Right forelimb (tissue), 1 donor: ENCODE results near the gene MEPE.

Experiments used
- DNase-seq: peaks from one replicate; pipeline ENCODE4 v3.0.0-alpha.2; 2018

MEPE gene, protein sequence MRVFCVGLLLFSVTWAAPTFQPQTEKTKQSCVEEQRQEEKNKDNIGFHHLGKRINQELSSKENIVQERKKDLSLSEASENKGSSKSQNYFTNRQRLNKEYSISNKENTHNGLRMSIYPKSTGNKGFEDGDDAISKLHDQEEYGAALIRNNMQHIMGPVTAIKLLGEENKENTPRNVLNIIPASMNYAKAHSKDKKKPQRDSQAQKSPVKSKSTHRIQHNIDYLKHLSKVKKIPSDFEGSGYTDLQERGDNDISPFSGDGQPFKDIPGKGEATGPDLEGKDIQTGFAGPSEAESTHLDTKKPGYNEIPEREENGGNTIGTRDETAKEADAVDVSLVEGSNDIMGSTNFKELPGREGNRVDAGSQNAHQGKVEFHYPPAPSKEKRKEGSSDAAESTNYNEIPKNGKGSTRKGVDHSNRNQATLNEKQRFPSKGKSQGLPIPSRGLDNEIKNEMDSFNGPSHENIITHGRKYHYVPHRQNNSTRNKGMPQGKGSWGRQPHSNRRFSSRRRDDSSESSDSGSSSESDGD

DNA sequence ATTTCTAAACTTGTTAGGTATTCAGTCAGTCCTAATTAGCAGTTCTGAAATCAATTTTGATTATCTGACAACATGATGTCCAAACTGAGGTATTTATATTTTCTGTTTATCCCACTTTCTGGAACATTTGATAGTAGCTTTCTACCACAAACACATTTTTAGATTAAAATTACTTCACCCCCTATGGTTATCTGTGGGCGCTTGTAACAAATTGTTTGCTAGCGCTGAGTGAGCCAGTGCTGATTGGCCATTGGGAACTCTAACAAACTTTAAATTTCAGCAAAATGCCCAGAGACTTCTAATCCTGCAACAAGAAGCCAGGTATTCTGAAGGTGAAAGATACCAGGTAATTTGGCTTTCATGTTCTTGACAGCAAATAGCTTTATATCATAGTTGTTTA is at the start of gene MEPE:
TSS of gene MEPE (plus strand) at position 301 of the 400 bp plus-strand sequence. CDS start 1,746 bp downstream, outside the sequence.
- DNase-seq, result no peak

DNA sequence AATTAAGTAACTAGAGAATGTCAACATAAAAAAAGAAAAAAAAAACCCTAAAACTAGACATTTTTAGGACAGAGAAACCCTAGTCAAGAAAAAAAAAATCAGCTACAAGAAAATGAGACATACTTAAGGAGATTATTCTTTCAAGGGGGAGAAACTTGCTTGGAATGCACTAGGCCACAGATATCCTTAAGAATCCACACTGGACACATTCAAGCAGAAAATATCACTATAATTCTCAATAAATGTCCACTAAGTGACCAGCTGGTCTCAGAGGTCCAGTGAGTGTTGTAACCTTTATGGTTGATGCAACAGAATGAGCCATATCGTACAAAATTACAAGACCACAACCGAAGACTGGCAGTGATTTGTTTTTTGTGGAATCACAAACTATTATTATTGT is 49.0 kb upstream of the MEPE start:
- DNase-seq, result no peak

DNA sequence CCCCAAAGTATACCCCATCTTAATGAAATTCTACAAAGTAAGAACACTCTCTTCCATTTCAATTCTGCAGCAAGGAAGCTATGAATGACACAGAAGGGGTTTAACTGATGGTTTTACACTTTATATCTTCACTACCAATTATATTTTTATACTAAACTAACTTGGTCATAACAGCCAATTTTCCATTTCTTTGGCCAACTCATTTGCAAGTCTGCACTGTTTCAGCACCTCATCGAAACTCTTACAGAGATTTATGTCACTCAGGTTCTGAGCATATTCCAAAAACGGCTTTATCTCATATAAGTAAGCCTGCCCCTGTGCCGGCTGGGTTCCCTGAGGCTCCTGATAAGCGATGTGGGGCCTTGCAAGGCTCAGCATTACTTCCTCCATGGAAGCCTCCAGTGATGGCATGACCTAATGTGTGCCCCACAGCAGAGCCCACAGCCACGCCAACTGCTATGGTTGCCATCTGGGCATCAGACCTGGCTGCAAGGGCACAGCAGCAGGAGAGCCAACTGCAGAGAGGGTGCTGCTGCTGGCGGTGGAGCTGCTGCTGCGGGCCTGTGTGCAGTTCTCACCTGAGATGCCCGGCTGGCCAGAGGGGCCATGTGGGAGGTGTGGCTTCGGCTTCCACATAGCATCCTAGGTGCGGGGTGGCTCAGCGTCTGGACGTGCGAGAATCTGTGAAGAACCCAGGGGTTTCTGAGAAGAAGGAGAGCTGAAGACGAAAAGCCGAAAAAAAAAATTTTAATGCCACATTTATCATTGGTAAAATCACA is 46.8 kb upstream of the MEPE start:
- no peak for DNase-seq

DNA sequence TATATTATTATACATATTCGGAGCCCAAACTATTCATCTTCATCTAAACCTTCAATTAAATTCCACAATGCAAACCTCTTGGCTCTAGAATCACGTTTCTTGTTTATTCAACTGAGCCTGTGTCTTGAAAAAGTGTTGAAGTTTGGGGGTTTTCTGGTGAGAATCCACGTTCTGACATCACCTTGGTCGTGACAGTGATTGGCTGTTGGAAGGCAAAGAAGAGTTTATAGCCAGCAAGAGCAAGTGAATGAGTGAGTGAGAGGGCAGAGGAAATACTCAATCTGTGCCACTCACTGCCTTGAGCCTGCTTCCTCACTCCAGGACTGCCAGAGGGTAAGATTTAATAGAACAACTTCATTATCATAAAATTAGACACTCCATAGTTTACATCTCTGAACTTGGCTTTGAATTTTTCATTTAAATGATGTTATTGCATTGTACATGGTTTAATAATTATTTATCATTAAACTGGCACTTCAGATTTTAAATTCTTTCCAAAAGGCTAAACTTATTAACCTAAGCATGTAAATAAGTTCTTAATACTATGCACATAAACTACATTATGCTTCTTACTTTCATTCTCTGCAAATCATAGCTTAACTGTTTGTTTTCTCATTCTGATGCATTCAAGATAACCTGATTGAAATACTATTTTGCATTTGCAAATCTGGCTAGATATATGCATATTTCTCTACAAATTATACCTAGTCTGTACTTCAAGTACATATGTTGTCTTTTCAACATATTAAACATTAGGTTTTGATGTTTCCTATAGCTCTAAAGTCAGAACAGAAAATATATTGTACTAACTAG is 33.3 kb upstream of the MEPE start, which contains the start of gene IBSP:
TSS of gene IBSP (plus strand) at position 254 of the 813 bp plus-strand sequence. CDS start 2,808 bp downstream, outside the sequence.
- no peak for DNase-seq

DNA sequence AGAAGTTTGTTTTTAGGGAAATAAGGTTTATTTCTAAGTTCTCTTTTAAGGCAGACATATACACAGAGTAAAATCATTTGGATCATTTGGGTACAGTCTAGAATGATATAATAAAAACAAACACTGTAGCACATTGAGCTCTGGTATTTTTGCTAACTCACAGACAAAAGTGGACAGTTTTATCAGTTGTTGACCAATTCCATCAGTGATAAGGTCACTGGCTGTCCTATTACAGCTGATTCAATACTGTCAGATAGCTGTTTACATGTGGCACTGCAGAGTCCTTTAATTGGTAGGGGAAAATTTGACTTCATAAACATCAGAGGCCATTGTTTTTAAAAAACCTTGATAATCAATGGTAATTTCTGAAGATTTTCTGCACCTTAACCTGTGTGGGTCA is 29.9 kb upstream of the MEPE start:
- no peak for DNase-seq

DNA sequence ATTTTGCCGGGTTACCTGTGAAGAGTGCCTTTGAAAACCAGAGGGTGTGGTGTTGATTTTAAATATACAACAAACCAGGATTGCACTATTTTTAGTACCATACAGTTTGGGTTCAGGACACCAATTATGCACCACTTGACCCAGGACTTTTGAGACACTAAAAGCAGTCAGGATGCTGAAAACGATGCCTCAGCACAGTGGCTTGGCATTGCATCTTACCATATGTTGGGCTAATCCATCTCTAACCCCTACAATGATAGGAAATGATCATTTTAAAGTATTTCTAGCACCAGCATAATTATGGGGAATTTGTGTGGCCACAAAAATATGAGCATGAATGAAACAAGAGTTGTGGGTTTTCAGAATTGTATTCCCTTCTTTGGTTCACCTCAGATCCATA is 29.3 kb upstream of the MEPE start:
- no peak for DNase-seq

DNA sequence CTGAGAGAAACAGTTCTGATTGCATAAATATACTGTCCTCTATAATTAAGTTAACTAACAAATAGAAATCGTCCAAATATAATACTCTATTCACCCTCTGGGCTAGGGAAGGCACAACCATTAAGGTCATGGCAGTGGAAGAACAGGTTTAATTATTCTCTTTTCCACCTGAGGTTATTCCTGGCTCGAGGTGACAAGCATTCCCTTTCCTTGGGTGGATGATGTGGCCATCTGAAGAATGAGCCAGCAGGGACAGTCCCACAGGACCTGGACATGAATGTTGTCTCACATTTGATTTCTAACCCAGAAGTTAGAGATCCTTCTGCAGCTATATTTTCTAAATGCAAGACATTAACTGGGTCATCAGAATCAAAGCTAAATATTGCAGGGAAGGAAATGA is 27.9 kb upstream of the MEPE start:
- no peak for DNase-seq

DNA sequence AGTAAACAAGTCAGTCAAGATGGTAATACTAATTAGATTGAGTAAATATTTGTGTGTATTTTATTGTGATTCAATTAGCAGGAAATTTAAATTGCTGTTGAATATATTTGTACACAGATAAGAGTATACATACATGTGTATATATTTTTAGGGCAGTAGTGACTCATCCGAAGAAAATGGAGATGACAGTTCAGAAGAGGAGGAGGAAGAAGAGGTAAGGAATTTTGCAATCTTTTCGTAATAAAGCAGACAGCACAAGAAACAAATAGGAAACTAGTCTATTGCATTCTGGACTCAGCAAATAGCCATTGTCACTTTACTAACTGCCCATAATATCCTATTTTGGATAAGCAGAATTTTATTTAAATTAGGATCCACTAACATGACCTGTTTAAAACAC is 26.8 kb upstream of the MEPE start:
- no peak for DNase-seq

DNA sequence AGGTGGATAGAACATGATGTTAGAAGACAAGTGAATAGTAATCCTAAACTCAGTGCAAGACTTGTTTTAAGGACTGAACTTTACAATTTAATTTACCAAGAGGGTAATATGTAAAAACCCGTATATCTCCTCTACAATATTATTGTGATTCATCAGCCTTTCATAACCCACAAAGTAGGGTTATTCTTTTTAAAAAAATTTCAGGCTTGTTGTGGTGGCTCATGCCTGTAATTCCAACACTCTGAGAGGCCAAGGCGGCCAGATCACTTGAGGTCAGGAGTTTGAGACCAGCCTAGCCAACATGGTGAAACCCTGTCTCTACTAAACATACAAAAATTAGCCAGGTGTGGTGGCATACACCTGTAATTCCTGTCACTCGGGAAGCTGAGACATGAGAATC is 26.2 kb upstream of the MEPE start:
- no peak for DNase-seq

DNA sequence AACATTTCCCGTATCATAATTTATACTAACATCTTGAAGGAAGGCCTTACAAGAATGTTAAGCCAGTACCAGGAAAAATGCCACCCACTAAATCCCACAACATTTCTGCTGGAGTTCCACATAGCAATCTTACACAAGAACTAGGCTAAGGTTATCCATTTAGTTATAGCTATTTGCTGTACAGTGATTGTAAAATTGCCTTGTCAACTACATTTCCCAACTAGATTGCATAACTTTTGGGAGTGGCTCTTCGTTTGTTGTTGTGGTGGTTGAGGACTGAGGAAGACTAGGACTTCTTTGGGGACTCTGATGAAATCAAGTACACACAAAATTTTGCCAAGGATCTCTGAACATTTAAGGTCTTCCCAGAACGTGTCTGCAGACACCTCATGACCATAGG is 25.4 kb upstream of the MEPE start:
- no peak for DNase-seq

DNA sequence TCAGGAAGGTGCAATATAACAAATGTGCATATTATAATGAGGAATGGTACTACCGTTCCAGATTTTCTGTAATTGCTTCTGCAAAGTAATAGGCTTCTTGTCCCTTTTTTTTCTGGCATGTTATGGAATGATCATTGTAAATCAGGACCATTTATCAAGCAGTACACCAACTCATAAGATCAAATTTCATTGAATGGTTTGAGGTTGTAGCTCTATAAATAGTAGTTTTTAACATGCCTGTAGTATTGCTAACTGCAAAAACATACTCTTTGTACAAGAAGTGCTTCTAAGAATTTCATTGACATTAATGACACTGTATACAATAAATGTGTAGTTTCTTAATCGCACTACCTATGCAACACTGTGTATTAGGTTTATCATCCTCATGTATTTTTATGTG is 20.8 kb upstream of the MEPE start:
- DNase-seq, result no peak

DNA sequence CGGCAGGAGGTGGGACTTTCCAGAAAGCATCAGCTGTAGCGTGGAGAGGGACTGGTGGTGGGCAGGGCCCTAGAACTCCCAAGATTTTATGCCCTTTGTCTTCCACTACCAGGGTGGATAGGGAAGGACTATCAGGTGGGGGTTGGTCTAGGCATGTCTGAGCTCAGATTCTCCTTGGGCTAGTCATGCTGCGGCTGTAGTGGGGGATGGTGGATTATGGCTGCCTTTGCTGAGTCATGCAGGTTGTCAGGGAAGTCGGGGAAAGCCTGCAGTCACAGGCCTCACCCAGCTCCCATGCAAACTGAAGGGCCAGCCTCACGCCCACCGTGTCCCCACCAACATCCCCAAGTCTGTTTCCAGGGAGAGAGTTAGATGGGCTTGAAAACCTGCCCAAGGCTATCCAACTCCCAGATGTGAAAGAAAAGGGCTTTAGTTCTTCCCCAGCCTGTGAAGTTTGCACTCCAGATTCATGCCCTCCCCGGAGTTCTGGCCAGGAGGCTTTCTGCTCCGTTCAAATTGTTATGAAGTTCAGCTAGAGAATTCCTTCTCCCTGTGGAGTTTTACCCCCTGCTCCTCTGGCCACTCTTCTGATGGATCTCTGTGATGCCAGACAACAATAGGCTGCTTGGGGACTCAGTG is 13.4 kb upstream of the MEPE start:
- no peak for DNase-seq

DNA sequence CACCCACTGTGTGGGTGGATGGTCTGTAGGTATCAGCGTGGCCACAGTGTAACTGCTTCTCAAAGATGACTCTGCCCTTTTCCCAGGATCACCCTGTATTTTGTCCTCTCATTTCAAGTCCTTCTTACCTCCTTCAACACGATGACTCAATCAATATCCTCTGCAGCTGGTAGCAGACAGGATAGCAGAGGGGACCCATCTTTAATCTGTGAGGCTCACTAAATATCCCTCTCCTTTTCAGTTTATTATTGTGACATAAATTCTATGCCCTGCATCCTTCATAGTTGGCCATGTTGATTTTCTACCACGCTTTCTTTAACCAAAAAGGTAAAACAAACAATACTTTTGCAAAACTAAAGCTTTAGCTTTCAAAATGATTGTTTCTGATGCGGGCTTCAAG is 9.6 kb upstream of the MEPE start:
- DNase-seq, result no peak

DNA sequence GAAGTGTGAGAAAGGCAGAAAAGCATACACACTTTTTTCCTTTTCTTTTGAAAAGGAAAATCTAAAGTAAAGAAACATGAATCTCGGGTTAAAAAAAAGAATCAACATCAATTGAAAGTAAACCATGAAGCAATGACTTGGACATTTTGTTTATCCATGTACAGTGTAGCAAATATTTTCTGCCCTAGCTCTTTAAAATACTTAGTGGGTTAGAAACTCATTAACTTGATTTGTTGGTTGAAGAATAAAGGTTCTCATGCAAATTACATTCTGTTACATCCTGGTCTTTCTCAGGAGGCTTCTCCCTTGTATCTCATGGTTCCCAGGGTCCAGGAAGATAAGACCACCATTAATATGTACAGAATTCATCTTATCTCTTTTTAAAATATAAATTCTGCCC is 9.0 kb upstream of the MEPE start:
- DNase-seq, result no peak

DNA sequence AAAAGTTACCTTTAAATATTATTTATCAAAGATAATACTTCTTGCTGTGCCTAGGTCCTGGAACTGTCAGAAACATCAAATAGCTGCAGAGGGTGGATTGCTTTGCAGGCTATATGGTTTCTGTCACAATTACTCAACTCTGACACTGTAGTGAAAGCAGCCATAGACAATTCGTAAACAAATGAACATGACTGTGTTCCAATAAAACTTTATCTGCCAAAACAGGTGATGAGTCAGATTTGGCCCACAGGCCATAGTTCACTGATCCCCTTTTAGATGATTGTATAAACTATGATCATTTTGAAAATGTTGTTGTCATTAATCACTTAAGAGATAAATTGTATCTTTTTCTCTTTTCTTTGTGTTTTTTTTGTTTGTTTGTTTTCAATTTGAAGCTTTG is 8.4 kb upstream of the MEPE start:
- no peak for DNase-seq

DNA sequence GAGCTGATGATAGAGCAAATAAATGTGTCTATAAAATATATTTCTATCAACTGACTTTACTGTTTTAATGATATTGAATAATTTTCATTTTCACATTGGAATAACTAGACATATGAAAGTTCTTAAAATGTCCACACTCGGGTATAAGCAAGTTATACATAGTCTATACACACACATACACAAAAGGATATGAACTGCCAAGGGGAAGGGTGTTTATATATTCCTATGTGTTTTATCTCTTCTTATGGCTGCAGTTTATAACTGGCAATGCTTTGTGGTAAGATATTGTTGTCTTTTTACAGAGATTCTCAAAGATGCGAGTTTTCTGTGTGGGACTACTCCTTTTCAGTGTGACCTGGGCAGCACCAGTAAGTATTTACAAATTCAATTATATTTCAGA is 1.6 kb downstream of the MEPE start:
- no peak for DNase-seq

DNA sequence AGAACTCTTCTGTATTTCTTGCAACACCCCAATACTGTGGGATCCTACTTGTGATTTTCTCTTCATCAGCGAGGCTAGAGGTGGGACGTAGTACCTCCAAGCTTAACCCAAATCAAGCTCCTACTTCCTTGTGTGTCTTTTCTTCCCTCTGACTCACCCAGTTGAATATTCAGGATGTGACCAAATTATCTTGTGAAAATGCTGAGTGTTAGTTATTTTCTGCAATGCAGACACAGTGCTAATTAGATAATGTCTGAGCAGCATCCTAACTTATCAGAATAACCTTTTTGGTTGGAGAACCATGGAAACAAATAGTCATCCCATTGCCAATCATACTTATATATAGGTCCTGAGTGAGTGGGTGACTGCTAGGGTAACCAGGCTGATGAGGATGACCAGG is 2.4 kb downstream of the MEPE start:
- no peak for DNase-seq

DNA sequence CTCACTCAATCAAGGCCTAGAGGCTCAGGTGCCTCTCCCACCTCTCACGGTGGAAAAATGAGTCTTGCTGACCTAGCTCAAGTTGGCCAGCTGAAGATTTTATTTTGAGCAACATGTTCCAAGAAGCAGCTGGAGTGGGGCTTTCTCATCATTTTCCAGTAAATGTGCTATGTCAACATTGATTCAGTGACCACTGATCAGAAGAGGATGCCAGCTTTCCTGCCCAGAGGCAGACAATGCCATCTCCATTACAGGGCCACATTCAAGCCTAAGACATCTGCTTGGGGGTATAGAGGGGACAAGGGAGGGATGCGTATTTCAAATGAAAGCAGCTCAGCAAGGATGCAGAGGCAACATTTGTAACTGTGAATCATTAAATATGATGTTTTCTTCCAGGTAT is 3.0 kb downstream of the MEPE start:
- no peak for DNase-seq

DNA sequence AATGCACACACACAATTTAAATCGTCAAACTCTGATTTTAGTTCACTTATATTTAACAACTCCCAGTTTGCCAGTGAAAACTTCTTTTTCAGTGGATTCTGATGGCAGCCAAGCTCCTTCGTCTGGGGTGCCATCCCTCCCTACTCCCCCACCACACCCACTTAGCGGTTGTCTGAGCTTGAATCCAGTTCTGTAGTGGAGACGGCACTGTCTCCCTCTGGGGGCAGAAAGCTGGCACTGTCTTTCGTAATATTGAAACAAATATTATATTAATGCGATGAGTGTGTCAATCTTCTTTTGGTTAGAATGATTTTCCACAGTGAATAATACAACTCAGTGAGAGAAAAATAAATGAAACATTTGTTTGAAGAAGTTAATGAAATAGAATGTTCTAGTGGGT is 5.4 kb downstream of the MEPE start:
- DNase-seq, result no peak

DNA sequence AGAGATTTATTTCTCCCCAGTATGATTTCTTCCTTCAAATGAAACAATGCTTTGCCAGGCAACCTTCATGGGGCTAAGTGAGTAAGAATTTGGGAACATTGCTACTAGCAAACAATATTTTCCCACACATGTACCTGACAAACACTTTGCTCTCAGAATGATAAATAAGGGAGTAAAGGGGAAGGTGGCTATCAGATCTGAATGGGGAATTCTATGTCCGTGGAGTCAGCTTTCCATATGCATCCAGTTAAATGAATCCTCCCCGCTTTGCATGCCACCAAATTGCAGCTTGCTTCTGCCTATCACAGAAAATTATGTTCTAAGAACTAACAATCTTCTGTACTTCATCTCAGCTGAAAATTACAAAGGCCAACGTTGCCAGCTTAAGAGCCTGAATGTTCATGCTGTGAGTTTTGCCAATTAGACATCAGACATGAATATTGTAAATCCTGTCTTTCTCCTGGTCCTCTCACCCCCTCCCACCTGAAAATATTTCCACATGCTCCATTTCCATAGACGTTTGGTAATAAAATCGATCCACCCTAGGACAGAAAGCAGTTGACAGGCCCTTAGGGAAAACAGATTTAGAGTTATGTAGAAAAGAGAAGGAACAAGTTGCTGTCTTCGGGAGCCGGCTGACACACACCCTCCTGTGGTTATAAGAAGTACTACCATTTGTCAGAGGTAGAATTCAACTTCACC is 6.3 kb downstream of the MEPE start:
- DNase-seq, result no peak

DNA sequence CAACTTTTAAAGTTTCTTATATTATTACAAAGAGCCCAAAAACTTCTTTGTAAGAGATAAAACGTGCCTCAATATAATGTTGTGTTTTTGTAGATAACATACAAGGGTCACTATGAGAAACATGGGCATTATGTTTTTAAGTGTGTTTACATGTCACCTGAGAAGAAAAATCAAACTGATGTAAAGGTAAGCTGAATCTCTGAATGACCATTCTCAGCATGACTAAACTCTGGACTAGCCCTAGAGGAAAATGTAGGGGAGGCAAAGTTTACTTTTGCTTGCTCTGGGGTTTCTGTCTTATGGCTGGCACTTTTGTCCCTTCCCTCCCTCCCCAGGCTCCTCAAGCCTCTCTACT is 6.8 kb downstream of the MEPE start:
- DNase-seq, result no peak

DNA sequence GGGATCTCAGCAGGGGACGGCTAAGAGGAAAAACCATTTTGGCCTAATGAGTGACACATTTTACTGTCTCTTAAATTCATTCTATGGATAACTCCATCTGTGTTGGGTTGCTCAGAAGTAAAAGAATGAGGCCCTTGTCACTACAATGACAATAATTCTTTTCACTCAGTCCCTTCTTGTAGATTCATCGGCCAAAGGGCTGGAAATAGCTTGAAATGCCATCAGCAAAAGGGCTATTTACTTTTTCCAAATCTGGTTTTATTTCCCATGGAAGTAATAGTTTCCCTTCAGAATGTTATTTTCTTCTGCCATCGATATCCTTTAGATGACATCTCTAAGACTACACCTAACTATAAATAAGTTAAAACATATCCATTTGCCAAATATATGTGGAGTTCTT is 7.4 kb downstream of the MEPE start:
- DNase-seq, result no peak
